ENCODE results near the gene TRAF3IP1.

DNA sequence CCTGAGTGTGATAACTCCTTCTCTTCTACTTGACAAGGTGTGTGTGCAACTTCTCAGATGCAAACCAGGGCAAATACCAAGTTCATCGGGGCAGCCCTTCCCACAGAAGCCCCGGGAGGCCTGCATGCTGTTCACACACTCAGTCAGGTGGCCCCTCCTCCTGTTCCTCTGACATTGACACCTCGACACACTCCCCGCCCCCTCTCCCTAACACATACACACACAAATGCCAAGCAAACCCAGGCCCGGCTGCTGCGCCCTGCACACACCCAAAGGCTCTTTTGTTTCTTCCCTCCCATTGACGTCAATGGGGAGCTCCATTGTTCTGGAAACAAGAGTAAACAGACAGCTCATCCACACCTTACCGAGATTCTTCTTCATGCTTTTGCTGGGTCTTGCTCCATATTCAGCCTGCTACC, 30.2 kb upstream of the TRAF3IP1 start:
- TF ChIP-seq EP300 (IDR thresholded peaks at IDR 0.05) (peak in 1 of 2 donors; percentile 46), POLR2A (IDR thresholded peaks at IDR 0.05) (no peak)
- TF ChIP-seq, protein P1, sequence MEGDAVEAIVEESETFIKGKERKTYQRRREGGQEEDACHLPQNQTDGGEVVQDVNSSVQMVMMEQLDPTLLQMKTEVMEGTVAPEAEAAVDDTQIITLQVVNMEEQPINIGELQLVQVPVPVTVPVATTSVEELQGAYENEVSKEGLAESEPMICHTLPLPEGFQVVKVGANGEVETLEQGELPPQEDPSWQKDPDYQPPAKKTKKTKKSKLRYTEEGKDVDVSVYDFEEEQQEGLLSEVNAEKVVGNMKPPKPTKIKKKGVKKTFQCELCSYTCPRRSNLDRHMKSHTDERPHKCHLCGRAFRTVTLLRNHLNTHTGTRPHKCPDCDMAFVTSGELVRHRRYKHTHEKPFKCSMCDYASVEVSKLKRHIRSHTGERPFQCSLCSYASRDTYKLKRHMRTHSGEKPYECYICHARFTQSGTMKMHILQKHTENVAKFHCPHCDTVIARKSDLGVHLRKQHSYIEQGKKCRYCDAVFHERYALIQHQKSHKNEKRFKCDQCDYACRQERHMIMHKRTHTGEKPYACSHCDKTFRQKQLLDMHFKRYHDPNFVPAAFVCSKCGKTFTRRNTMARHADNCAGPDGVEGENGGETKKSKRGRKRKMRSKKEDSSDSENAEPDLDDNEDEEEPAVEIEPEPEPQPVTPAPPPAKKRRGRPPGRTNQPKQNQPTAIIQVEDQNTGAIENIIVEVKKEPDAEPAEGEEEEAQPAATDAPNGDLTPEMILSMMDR (IDR thresholded peaks at IDR 0.05) = no peak
